NCI-H146 treated with DMSO at 0.1 percent for 48 hours (cell line): ENCODE results near the gene YIPF4.
"Not testable (repeated sequence)": the region's sequence is repeated elsewhere in the genome, so short reads cannot be mapped to it uniquely, and the experiment has no call there.

Source experiments
- DNase-seq: peaks from one replicate; lab custom pipeline; 2025; ENCODE audit not compliant: unreplicated experiment; lab: John Stamatoyannopoulos, UW

Gene YIPF4

DNA sequence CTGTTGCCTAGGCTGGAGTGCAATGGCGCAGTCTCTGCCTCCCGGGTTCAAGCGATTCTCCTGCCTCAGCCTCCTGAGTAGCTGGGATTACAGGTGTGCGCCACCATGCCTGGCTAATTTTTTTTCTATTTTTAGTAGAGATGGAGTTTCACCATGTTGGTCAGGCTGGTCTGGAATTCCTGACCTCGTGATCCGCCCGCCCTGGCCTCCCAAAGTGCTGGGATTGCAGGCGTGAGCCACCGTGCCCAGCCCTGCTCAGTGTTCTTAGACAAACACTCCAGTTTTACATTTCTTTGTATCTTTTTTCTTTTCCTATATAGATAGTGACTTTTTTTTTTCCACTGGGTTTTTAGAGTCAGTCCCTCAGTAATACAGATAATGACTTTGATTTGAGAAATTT lies 86.6 kb downstream of the YIPF4 start:
- DNase-seq = not testable (repeated sequence)

DNA sequence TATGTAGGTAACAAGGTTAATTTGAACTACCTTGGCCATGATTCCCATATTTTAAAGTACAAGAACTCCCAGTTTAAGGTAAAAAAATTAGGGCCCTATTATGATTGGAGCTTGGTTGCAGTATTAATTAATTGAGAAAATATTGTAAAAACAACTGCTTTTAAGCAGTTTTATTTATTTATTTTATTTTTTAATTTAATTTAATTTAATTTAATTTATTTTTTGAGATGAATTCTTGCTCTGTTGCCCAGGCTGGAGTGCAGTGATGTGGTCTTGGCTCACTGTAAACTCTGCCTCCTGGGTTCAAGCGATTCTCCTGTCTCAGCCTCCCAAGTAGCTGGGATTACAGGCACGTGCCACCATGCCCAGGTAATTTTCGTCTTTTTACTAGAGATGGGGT lies 88.0 kb downstream of the YIPF4 start:
- not testable (repeated sequence) for DNase-seq
